Lower lobe of right lung (tissue), 2 donors: Measurements from ENCODE around the gene SSBP4. TPM values are rescaled to one million over a fixed set of nuclear protein-coding genes. Genes with fewer than 3 reads are reported as not detected.

Experiments
- ATAC-seq, 2 donors: fragments of 200-7000 bp; cut with Tn5 transposase; one replicate each; pipeline ENCODE4 v1.9.1; 2020 to 2022; ENCODE audit warnings: mild to moderate bottlenecking in 2 of 2, moderate library complexity in 2 of 2
- DNase-seq: peaks from one replicate; pipeline ENCODE4 v3.0.0-alpha.2; 2020
- H3K27ac ChIP-seq: fragments of 200-600 bp; one replicate; pipeline ENCODE4 v1.8.0; 2022
- H3K27me3 ChIP-seq: fragments of 200-600 bp; one replicate; pipeline ENCODE4 v1.8.0; 2022; ENCODE audit warnings: low read depth
- H3K36me3 ChIP-seq: fragments of 200-600 bp; one replicate; pipeline ENCODE4 v1.8.0; 2022; ENCODE audit warnings: mild to moderate bottlenecking
- H3K4me1 ChIP-seq: fragments of 200-600 bp; one replicate; pipeline ENCODE4 v1.8.0; 2022
- H3K4me3 ChIP-seq: fragments of 200-600 bp; one replicate; pipeline ENCODE4 v1.8.0; 2022; ENCODE audit warnings: mild to moderate bottlenecking
- H3K9me3 ChIP-seq: fragments of 200-600 bp; one replicate; pipeline ENCODE4 v1.8.0; 2022
- CTCF ChIP-seq: fragments of 200-600 bp; IDR thresholded peaks from one replicate; pipeline ENCODE4 v1.8.0; 2022; ENCODE audit warnings: antibody characterized with exemption, mild to moderate bottlenecking
- intact Hi-C: fragments of 100-400 bp; cut with DNase I; formaldehyde crosslinking; loops from one replicate; pipeline ENCODE4 v1.11.0; 2022
- total RNA-seq: library from RNA; stranded (reverse); fragmentation: NEBNext Ultra II Directional; extraction: Animal tissue kit (Norgen Biotek cat#: 25700); gene quantifications from one replicate; pipeline ENCODE4 v1.2.1, GENCODE V29; 2021
- donor health status: DM: no; HTN: yes; CAD: no; lungs with severe emphysema.

The SSBP4 gene
- total RNA-seq, 1 donor from 2014 or later = 65.6 TPM

- Histone ChIP-seq H3K36me3 (peaks cover 13% of the 10 kb centered on the region), H3K9me3 (no peaks in the 10 kb centered on the region), H3K4me1 (peaks cover 46% of the 10 kb centered on the region), H3K27me3 (no peaks in the 10 kb centered on the region), H3K27ac (peak overlapping the region; percentile 56), H3K4me3 (peak overlapping the region; percentile 64)
- intact Hi-C loops = no loop called here
- ATAC-seq (no peak), DNase-seq (no peak)
- TF ChIP-seq CTCF = no peak
Measured at GRCh38 chr19:18435842-18436670, 16.9 kb downstream of the SSBP4 start.

- no peak for TF ChIP-seq CTCF
Measured at GRCh38 chr19:18436671-18437490, 17.7 kb downstream of the SSBP4 start.

GRCh38 chr19:18437491-18438330 is 18.5 kb downstream of the SSBP4 start, which contains the start of gene ISYNA1:
Gene ISYNA1 (minus strand): TSS chr19:18438133. CDS start chr19:18437979, 154 bp downstream.
- Histone ChIP-seq H3K36me3 (peaks cover 13% of the 10 kb centered on the region), H3K9me3 (no peaks in the 10 kb centered on the region), H3K27ac (peak within 1 kb of the TSS; percentile 65), H3K27me3 (no peaks in the 10 kb centered on the region), H3K4me1 (peaks cover 44% of the 10 kb centered on the region), H3K4me3 (peak within 1 kb of the TSS; percentile 64)
- intact Hi-C loops = no loop called here
- TF ChIP-seq CTCF = no peak
- ATAC-seq (peak; percentile 44 to 47), DNase-seq (peak; percentile 72)

More at GRCh38 chr19:18436671-18437490, 17.7 kb downstream of the SSBP4 start:
- Histone ChIP-seq H3K9me3 (no peaks in the 10 kb centered on the region), H3K4me1 (peaks cover 46% of the 10 kb centered on the region), H3K4me3 (peak overlapping the region; percentile 64), H3K27ac (peak overlapping the region; percentile 56), H3K27me3 (no peaks in the 10 kb centered on the region), H3K36me3 (peaks cover 13% of the 10 kb centered on the region)
- ATAC-seq = peak; percentile 62 to 68
- intact Hi-C loops = no loop called here
- DNase-seq = peak; percentile 82

GRCh38 chr19:18438331-18439024 is 19.3 kb downstream of the SSBP4 start:
- Histone ChIP-seq H3K36me3 (peaks cover 20% of the 10 kb centered on the region), H3K27me3 (no peaks in the 10 kb centered on the region), H3K4me3 (peak overlapping the region; percentile 64), H3K27ac (peak overlapping the region; percentile 65), H3K4me1 (peaks cover 37% of the 10 kb centered on the region), H3K9me3 (no peaks in the 10 kb centered on the region)
- intact Hi-C loops = no loop called here
- ATAC-seq = peak in 1 of 2 donors; percentile 1
- TF ChIP-seq CTCF = no peak
- no peak for DNase-seq
